GM18858 (cell line): ENCODE data around the gene GPR176.
"Not testable (repeated sequence)": the region's sequence is repeated elsewhere in the genome, so short reads cannot be mapped to it uniquely, and the experiment has no call there.

ENCODE experiments used
- ATAC-seq: cut with Tn5 transposase; IDR thresholded peaks from one replicate; pipeline ENCODE4 v1.9.1; 2021; ENCODE audit not compliant: unreplicated experiment

GPR176 gene

DNA sequence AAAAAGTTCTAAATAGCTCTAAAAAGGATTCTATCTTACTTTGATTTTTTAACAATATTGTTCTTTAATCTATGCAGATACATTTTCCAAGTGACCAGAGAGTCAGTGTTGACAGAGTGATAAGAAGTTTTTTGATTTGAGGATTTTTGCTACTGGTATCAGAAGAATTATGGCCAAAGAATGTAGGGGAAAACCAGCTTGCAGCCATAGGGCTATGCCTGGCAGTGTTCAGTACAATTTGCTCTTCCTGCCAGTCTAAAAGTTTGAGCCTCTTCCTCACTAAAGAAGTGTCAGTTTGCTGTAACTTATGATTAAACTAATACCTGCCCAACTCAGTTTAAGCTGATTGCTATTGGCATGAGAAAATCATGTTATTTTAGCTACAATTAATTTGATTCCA, 102.2 kb downstream of the GPR176 start:
- no peak for ATAC-seq

DNA sequence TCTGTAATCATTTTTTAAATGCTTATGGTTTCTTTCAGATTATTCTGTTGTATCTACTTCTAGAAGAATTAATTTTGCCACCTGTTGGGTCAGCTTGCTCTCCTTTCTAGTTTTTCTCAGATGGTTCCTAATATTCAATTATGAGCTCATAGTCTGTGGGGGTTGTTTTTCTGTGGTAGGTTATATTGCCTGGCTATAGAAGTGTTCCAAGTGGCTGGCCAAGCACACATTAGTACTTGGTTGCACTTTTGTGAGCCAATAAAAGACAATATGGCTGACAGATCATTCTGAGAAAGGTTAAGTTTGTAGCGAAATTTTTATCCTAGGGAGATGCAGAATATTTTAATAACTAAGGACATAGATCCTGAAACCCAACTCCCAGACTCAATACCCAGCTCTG, 105.6 kb downstream of the GPR176 start:
- no peak for ATAC-seq

DNA sequence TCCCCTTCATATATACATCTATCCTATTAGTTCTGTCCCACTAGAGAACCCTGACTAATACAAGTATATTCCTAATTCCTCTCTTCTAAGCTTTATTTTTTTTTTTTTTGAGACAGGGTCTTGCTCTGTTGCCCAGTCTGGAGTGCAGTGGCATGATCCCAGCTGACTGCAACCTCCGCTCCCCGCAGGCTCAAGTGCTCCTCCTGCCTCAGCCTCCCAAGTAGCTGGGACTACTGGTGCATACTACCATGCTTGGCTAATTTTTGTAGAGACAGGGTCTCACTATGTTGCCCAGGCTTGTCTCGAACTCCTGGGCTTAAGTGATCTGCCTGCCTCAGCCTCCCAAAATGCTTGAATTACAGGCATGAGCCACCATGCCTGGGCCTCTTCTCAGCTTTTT, 107.4 kb downstream of the GPR176 start:
- not testable (repeated sequence) for ATAC-seq

- no peak for ATAC-seq
These were observed 111.2 kb downstream of the GPR176 start for GRCh38 chr15:39808909-39809308.

GRCh38 chr15:39807791-39808190, 112.3 kb downstream of the GPR176 start:
- ATAC-seq, result no peak

DNA sequence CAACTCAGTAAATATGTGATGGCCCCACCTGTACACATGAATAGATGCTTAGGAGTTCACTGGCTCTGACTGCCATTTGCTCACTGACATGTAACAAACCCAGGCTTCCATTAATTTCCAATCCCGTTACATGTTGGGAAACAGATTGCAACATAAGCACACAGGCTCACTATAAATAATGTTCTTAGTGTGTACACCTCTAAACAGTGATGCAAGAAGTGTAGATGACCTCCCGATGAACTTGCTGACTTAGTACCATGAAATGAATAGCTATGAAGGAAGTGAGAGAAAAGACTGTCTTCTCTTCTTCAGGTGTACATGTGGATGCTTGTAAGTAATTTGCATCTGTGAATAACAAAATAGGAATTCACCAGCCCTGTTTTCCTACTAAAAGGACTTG, 116.0 kb downstream of the GPR176 start:
- peak; percentile 57 for ATAC-seq

DNA sequence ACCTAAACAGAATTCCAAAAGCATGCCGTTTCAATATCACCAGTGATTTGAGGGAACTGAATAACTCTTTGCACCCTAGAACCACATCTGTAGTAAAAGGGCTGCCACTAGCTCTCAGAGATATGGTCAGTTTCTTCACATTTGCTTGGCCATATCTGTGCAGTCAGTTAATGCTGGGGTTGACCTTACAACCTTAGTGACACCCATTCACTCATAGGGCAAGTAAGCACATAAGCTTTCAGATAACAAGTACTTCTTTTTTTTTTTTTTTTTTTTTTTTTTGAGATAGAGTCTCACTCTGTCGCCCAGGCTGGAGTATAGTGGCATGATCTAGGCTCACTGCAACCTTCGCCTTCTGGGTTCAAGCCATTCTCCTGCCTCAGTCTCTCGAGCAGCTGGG, 117.0 kb downstream of the GPR176 start:
- ATAC-seq, result no peak

GRCh38 chr15:39801641-39802309, 118.3 kb downstream of the GPR176 start:
- ATAC-seq, result no peak

GRCh38 chr15:39799552-39800011, 120.5 kb downstream of the GPR176 start:
- ATAC-seq, result no peak

DNA sequence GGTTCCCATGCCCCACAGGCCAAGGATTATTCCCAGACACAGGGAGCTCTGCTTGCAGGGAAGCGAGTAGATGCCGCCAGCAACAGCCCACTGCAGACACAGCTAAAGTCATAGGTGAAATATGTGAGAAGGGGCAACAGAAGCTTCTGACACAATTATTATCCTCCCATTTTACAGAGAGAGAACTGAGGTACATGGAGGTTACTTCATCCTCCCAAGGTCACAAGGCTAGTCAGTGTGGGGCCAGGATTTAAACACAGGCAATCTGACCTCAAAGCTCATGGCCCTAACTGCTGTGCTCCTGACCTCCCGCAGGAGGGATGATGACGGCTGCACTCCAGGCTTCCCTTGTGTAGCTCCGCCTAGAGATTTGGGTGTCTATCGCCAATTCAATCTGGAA, 121.7 kb downstream of the GPR176 start:
- no peak for ATAC-seq

DNA sequence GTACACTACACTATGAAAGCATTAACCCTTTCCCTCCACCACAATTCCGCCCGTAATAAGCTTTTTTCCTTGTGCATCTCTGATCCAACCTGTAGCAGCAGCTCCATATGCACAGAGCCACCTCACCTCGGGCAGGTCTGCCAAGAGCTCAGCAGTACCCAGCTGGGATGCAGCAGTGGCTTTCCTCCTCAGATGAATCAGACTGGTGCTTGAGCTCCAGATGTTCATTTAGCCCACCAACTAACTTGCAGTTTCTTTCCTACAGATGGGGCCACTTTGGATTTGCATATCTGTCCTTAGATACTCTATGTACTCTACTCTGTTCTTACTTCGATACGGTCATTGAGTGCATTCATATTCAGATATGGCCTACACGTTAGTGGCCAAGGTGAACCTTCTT, 122.7 kb downstream of the GPR176 start:
- ATAC-seq, result no peak

GRCh38 chr15:39796601-39797000, 123.5 kb downstream of the GPR176 start:
- ATAC-seq, result no peak

- ATAC-seq, result no peak
These were observed 124.6 kb downstream of the GPR176 start for GRCh38 chr15:39795486-39795885.

DNA sequence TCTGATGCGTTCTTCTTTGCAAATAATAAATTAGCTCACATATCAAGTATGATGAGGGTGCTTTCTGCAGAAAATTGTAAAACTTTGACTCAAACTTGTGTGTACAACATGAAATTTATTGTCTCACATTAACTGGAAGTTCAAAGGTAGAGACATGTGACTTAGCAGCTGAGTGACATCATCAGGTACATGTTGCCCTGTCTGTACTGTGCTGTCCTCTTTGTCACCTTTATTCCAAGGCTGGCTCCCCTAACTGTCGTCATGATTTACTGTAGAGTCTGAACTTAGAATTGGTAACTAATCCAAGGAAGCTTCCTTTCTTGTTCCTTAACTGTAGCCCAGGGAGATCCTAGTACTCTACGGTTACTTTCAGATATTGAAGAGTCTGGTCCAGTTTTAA, 125.1 kb downstream of the GPR176 start:
- no peak for ATAC-seq

DNA sequence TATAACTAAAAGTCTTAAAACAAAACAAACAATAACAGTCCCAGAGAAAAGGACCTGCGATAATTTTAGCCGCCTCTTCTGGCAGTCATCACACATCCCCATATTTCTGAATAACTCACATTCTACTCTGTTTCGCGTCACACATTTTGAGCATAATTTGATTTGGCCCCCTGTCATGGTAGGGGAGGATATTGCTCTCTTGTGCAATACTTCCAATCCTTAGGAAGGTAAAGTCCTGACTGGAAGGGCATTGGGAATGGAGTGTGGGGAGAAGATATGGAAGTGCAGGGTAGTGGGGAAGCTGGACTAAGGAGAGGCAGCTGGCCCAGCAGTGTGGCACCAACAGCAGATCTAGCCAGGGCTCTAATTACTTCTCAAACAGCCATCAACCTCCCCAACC, 126.1 kb downstream of the GPR176 start:
- no peak for ATAC-seq

DNA sequence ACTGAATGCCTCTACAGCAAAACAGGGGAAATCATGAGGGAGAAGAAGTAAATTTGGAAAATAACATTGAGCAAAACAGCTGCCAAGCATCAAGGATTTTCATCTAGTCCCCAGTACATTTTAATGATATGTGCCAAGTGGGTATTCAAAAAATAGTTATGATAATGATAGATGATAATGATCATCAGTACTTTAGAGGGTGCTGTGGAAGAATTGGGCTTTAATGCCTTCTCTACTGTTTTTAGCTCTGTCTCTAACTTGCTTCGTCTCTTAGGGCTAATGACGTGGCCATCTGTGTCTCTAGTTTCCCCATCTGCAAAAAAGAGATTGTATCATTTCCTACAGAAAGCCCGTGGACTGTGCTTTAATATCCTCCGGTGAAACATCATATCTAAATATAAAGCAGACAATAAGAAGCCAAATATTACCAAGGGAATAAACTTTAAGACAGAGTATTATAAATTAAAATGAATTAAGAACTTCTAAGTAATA, 127.2 kb downstream of the GPR176 start:
- ATAC-seq, result no peak

- ATAC-seq, result no peak
These were observed 127.8 kb downstream of the GPR176 start for GRCh38 chr15:39792025-39792843.

- ATAC-seq, result no peak
These were observed 130.3 kb downstream of the GPR176 start for GRCh38 chr15:39789736-39790135.

GRCh38 chr15:39788800-39789565, 131.1 kb downstream of the GPR176 start:
- ATAC-seq, result no peak

DNA sequence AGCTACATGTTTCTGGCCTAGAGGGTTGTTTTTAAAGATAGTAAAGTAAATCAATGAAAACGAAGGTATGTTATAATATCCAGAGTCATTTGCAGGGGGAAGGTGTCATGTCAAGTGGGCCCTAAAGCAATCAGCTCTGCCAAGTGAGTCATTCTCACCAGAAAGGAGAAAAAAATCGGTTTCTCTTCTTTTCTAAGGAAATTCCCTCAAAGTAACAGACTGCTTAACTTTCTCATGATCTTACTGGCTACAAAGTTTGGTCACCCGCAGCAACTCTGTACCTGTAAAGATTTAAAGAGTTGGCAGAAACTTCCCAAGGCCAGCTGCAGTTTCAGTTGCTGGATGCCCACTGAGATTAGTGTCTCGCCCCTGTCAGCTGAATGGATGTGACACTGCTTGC, 132.0 kb downstream of the GPR176 start:
- ATAC-seq, result no peak

- ATAC-seq, result no peak
These were observed 132.6 kb downstream of the GPR176 start for GRCh38 chr15:39787479-39787878.
